Fibroblast of lung (primary cell): Measurements from ENCODE around the gene MIOS.

Experiments
- CTCF ChIP-seq, 2 donors: IDR thresholded peaks in 1 of 2; conservative IDR thresholded peaks in 1 of 2; 1 replicate in 1 of 2; 2 replicates in 1 of 2; pipeline ENCODE4 v1.5.1; 2011 to 2012; ENCODE audit warnings: low read length in 2 of 2, control low read depth in 1 of 2, inconsistent platforms in 1 of 2, low read depth in 1 of 2, mild to moderate bottlenecking in 1 of 2
- EZH2 ChIP-seq: IDR thresholded peaks from 2 replicates; pipeline ENCODE4 v1.5.1; 2012; ENCODE audit warnings: low read length, control low read depth, mild to moderate bottlenecking; ENCODE audit errors: missing control alignments

GRCh38 chr7:7584653-7585052, 18.0 kb downstream of the MIOS start:
- TF ChIP-seq CTCF (conservative IDR thresholded peaks at IDR 0.05 in 1 of 2, IDR thresholded peaks at IDR 0.05 in 1 of 2; ENCODE audit: low read depth in 1 of 2, low read length in 2 of 2) (no peak), EZH2 (no peak)
